AG09309 (cell line): Measurements from ENCODE around the gene NACA2.

Experiments used
- DNase-seq: peaks from one replicate; pipeline ENCODE4 v3.0.0-alpha.2; 2010; ENCODE audit warnings: low read depth
- H3K4me3 ChIP-seq: 2 replicates; pipeline ENCODE4 v1.5.1; 2011; ENCODE audit warnings: mild to moderate bottlenecking, low read depth, low read length, moderate library complexity; ENCODE audit not compliant: control insufficient read depth
- TF ChIP-seq, protein P1 (sequence below): IDR thresholded peaks from 2 replicates; pipeline ENCODE4 v1.5.1; 2011; ENCODE audit warnings: mild to moderate bottlenecking, low read depth, low read length, inconsistent platforms; ENCODE audit not compliant: insufficient read depth, control insufficient read depth; ENCODE audit errors: missing control alignments

NACA2 gene

DNA sequence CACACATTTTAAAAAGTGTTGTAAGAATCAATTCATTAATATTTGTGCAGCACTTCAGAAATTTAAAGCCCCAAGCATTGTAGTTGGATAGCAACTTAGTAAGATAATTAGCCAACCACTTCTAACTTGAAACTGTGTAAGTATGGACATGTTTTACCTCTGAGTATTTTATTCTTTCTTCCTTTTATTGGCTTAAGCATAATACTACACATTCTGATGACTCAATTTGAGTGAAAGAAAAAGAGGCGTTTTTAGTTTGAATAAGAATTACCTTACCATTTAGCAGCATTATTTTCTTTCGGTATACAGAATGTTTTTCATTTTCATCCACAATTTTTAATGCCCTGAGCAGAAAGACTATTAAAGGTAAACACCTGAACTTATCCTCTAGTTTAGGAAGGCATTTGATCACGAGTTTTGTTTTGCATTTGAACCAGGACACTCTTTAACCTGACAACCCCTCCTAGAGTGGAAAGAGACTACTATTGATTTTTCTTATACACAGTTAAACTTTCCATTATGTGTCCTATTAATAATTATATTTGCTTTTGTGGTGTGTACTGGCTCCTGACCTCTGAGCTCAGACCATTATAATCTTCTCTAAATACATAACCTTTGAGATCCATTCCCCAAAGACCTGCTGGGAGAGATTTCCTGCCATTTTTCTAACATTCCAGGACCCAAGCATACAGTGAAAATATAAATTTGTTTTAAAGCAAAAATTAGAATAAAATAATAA lies 9.2 kb downstream of the NACA2 start:
- TF ChIP-seq, protein P1, sequence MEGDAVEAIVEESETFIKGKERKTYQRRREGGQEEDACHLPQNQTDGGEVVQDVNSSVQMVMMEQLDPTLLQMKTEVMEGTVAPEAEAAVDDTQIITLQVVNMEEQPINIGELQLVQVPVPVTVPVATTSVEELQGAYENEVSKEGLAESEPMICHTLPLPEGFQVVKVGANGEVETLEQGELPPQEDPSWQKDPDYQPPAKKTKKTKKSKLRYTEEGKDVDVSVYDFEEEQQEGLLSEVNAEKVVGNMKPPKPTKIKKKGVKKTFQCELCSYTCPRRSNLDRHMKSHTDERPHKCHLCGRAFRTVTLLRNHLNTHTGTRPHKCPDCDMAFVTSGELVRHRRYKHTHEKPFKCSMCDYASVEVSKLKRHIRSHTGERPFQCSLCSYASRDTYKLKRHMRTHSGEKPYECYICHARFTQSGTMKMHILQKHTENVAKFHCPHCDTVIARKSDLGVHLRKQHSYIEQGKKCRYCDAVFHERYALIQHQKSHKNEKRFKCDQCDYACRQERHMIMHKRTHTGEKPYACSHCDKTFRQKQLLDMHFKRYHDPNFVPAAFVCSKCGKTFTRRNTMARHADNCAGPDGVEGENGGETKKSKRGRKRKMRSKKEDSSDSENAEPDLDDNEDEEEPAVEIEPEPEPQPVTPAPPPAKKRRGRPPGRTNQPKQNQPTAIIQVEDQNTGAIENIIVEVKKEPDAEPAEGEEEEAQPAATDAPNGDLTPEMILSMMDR = no peak
- no peak for DNase-seq
- H3K4me3 ChIP-seq = no peak overlapping the region

DNA sequence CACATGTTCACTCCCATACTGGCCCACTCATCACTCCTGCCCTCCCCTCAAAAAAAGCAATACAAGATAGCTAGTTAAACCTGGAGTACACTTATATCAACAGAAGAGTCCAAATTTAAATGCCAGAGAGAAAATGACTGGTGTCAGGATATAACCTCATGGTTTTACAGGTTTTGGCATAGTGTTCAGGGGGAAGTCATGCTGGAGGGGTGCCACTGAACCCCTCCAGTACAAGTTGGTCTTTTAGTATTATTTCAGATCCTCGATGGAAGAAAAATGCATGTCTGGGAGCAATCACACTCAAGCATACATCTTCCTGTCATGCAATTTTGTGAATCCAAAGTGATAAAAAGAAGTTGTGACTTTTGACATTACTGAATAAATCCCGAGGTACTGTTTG lies 10.5 kb downstream of the NACA2 start:
- TF ChIP-seq, protein P1 = no peak
- H3K4me3 ChIP-seq = no peak overlapping the region
- DNase-seq = no peak

DNA sequence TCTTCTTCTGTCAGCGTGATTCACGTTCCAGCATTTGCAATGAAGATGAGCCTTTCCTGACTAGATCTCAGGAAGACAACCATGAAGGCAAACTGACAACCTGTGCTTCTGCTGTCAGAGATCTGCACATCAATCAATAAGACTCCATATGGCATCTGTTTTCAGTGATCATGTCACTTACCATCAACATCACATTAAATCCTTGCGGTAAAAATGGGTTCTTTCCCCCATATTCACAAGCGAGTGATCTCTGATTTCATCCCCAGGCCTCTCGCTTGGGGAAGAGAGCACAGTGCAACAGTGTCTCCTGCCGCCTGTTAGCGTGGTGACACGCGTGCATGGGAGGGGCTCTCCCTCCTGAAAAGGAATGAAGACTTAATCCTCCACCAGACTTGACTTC lies 11.1 kb downstream of the NACA2 start:
- no peak for DNase-seq
- TF ChIP-seq, protein P1 = no peak
- H3K4me3 ChIP-seq = no peak overlapping the region

DNA sequence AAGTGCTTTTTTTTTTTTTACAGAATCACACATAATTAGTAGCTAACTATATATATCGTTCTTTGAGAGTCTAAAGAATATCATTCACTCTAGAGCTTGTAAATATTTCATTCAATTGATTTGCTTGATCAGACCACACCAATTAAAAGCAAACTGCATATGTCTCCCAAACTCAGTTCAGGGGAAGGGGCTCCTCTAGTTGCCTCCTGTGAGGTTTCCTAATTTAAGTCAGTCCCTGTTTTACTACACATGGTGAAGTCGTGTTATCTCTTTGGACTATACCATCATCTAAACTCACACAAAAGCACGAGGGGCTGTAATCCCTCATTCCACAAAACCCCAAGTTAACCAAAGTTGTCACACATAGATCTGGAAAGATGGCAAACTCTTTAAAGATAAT lies 11.7 kb downstream of the NACA2 start:
- TF ChIP-seq, protein P1 = no peak
- H3K4me3 ChIP-seq = no peak overlapping the region

DNA sequence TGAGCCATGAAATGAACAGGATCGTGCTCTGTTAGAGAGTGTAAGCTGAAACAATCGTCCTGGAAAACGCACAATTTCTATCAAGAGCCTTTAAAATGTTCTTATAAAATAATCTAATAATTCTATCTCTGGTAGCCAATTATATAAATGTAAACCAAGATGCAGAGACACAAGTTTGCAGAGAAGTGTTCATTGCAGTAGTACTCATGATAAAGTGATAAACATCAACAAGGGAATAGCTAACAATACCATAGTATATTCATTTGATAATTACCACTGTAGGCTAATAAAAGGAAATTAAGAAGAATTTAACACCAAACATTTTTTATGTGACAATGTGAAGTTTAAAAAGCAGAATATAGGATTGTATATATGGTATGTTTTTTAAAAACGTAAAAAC lies 12.4 kb downstream of the NACA2 start:
- TF ChIP-seq, protein P1 = no peak
- no peak overlapping the region for H3K4me3 ChIP-seq
- DNase-seq = no peak

More for the DNA sequence above, 11.7 kb downstream of the NACA2 start:
- DNase-seq = no peak

DNA sequence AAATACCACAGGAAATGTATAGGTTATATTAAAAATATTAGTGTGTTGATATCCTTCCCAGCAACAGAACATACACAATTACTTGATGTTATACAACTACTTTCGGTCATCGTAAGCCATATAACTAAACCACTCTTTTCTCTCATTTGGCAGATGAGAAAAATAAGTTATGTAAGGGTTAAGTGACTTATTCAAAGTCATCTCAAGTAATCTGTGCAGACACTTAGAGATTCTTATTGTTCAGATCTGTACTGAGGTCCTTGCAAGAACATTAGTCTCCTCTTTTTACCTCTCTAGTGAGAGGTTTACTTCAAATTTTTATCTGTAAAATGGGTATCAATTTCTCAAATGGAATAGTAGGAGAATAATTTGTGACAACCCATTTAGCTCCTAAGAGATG lies 15.0 kb downstream of the NACA2 start:
- DNase-seq = no peak
- TF ChIP-seq, protein P1 = no peak
- H3K4me3 ChIP-seq = no peak overlapping the region
